Panc1 (cell line): ENCODE data around the gene MAT2A. TPM values are rescaled to one million over a fixed set of nuclear protein-coding genes. Genes with fewer than 3 reads are reported as not detected.
"Not testable (repeated sequence)": the region's sequence is repeated elsewhere in the genome, so short reads cannot be mapped to it uniquely, and the experiment has no call there.

Source experiments
- ATAC-seq: fragments of 200-7000 bp; cut with Tn5 transposase; 2 replicates; pipeline ENCODE4 v1.9.1; 2020; ENCODE audit warnings: mild to moderate bottlenecking, moderate library complexity
- BruUV-seq: library from RNA; stranded (reverse); fragments of 400-500 nt; replicated peaks from 2 replicates; lab custom pipeline; 2021; lab: Mats Ljungman, UMichigan
- CTCF ChIA-PET: fragments of 300-600 bp; sonication (Branson Sonifier 250); formaldehyde crosslinking; loops from one replicate; lab custom pipeline; 2022; ENCODE audit warnings: antibody characterized with exemption; lab: Charles Lee
- POLR2A ChIA-PET: fragments of 300-600 bp; sonication (Branson Sonifier 250); formaldehyde crosslinking; loops from one replicate; lab custom pipeline; 2022; ENCODE audit warnings: antibody characterized with exemption; lab: Charles Lee
- DNase-seq: peaks from one replicate; pipeline ENCODE4 v3.0.0-alpha.2; 2010; ENCODE audit warnings: low read depth, low spot score
- H3K27ac ChIP-seq: 2 replicates; pipeline ENCODE4 v1.5.1; 2011; ENCODE audit warnings: mild to moderate bottlenecking, low read length, inconsistent platforms
- H3K27me3 ChIP-seq: fragments of 200-500 bp; sonication (Bioruptor generic); 2 replicates; pipeline ENCODE4 v1.6.0; 2014; ENCODE audit warnings: low read length, inconsistent platforms; ENCODE audit not compliant: control insufficient read depth, insufficient read depth
- H3K36me3 ChIP-seq: fragments of 200-500 bp; sonication (Bioruptor generic); 2 replicates; pipeline ENCODE4 v1.5.1; 2014; ENCODE audit warnings: inconsistent platforms, mild to moderate bottlenecking, low read length, moderate library complexity; ENCODE audit not compliant: control insufficient read depth, insufficient read depth
- H3K4me1 ChIP-seq: 2 replicates; pipeline ENCODE4 v1.5.1; 2011; ENCODE audit warnings: inconsistent platforms, mild to moderate bottlenecking, low read length, moderate library complexity; ENCODE audit not compliant: control insufficient read depth, insufficient read depth
- H3K4me3 ChIP-seq, 2 experiments: 2 replicates each; pipeline ENCODE4 v1.5.1; 2011 to 2012; ENCODE audit warnings: low read depth in 2 of 2, low read length in 2 of 2, mild to moderate bottlenecking in 2 of 2, inconsistent platforms in 1 of 2, moderate library complexity in 1 of 2
- H3K9me3 ChIP-seq: fragments of 200-500 bp; sonication (Bioruptor generic); 2 replicates; pipeline ENCODE4 v1.5.1; 2014; ENCODE audit warnings: low read depth, mild to moderate bottlenecking, inconsistent platforms, low read length, moderate library complexity; ENCODE audit not compliant: control insufficient read depth, insufficient read depth
- CTCF ChIP-seq: fragments of 450-650 bp; IDR thresholded peaks from 2 replicates; pipeline ENCODE4 v1.5.1; 2017; ENCODE audit warnings: mild to moderate bottlenecking
- POLR2AphosphoS5 ChIP-seq: IDR thresholded peaks from 2 replicates; pipeline ENCODE4 v1.6.1; 2012; ENCODE audit warnings: mild to moderate bottlenecking, low read depth, low read length, moderate library complexity
- REST ChIP-seq, 2 experiments: IDR thresholded peaks; 2 replicates each; pipeline ENCODE4 v1.6.1; 2011 to 2012; ENCODE audit warnings: low read depth in 2 of 2, control low read depth in 1 of 2, low read length in 1 of 2, mild to moderate bottlenecking in 1 of 2, moderate library complexity in 1 of 2; ENCODE audit not compliant: insufficient read depth in 1 of 2
- SIN3A ChIP-seq: IDR thresholded peaks from 2 replicates; pipeline ENCODE4 v1.6.1; 2012; ENCODE audit warnings: low read depth, mild to moderate bottlenecking, low read length, moderate library complexity, borderline replicate concordance; ENCODE audit not compliant: insufficient read depth
- TCF7L2 ChIP-seq: IDR thresholded peaks from 2 replicates; pipeline ENCODE4 v1.6.1; 2011; ENCODE audit warnings: mild to moderate bottlenecking, low read depth, low read length, inconsistent platforms
- in situ Hi-C: cut with HindIII; loops from 2 replicates; pipeline ENCODE4 v1.10.0; 2016; ENCODE audit warnings: low sequenced_read_pairs, low pct_unique_long_range_greater_than_20kb
- intact Hi-C: fragments of 100-400 bp; cut with micrococcal nuclease; formaldehyde crosslinking; loops from one replicate; pipeline ENCODE4 v1.10.0; 2022; ENCODE audit not compliant: unreplicated experiment
- total RNA-seq: library from RNA; stranded (reverse); gene quantifications from one replicate; pipeline ENCODE4 v1.2.1, GENCODE V29; 2021; ENCODE audit not compliant: unreplicated experiment

MAT2A gene
- total RNA-seq, 1 experiment from 2014 or later, result 547 TPM

DNA sequence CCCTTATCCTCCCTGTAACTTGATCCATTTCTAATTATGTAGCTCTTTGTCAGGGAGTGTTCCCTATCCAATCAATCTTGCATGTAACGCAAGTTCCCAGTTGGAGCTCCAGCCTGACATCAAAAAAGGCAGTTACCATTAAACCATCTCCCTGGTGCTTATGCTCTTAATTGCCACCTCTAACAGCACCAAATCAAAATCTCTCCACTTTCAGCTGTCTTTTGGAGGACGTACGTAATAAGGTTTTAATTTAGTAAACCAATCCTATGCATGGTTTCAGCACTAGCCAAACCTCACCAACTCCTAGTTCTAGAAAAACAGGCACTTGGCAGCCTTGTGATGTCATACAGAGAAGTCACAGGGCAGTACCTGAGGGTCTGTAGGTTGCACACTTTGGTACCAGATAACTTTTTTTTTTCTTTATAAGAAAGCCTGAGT lies 5.3 kb downstream of the MAT2A start:
- in situ Hi-C loops, result loop anchor here (25.0 kb wide), 1 partner anchor 132 kb away; the partner anchor contains the start of genes CAPG and SH2D6
- ATAC-seq, CTCF ChIA-PET, H3K9me3 ChIP-seq, DNase-seq, H3K27me3 ChIP-seq, BruUV-seq: not testable (repeated sequence)
- H3K4me3 ChIP-seq, result peak overlapping the region in 1 of 2 experiments; percentile 99; a peak in 2 of 4 replicates
- POLR2A ChIA-PET, result interaction anchor here (0.7 to 2.4 kb wide), 6 partner anchors 33 to 130 kb away, joined by 3 to 6 read pairs (median 4); no protein-coding TSS in a partner anchor
- peaks cover 41% of the 10 kb centered on the region for H3K36me3 ChIP-seq
- intact Hi-C loops, result loop anchor here (2.0 kb wide), 1 partner anchor 153 kb away; no protein-coding TSS in a partner anchor
- H3K27ac ChIP-seq, result peak overlapping the region; percentile 100
- H3K4me1 ChIP-seq, result peaks cover 72% of the 10 kb centered on the region
- peak; percentile 33; the same call in 1 of the 2 replicates for TF ChIP-seq POLR2AphosphoS5

DNA sequence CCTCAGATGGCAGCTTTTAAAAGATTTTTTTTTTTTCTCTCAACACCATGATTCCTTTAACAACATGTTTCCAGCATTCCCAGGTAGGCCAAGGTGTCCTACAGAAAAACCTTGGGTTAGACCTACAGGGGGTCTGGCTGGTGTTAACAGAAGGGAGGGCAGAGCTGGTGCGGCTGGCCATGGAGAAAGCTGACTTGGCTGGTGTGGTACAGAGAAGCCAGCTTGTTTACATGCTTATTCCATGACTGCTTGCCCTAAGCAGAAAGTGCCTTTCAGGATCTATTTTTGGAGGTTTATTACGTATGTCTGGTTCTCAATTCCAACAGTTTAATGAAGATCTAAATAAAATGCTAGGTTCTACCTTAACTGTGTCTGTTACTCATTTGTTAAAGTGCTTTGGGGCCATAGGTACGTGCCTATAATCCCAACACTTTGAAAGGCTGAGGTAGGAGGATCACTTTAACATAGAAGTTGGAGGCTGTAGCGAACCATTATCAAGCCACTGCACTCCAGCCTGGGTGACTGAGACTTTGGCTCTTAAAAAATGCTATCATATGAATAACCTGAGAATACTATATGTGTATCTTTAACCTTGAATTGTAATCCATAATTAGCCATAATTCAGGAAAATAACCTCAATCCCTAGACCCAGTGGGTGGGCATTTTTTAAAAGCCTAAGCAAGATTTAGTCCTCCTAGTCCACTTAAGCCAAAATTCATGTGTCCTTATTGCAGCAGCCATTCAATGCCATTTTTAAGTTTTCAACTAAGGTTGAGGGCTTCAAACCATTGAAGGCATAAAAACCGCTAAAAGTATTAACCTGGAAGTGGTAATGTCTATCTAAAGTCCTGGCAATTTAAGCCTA lies 6.2 kb downstream of the MAT2A start:
- CTCF ChIA-PET, ATAC-seq, H3K9me3 ChIP-seq, BruUV-seq, H3K27me3 ChIP-seq, DNase-seq: not testable (repeated sequence)
- Histone ChIP-seq H3K27ac (peak overlapping the region; percentile 100), H3K4me3 (peak overlapping the region in 1 of 2 experiments; percentile 99; a peak in 2 of 4 replicates), H3K36me3 (peaks cover 36% of the 10 kb centered on the region), H3K4me1 (peaks cover 80% of the 10 kb centered on the region)
- in situ Hi-C loops (loop anchor here (25.0 kb wide), 1 partner anchor 133 kb away; the partner anchor contains the start of genes CAPG and SH2D6), intact Hi-C loops (loop anchor here (2.0 kb wide), 1 partner anchor 154 kb away; no protein-coding TSS in a partner anchor)
- POLR2A ChIA-PET, result interaction anchor here (0.7 to 2.4 kb wide), 9 partner anchors 22 to 124 kb away, joined by 3 to 6 read pairs (median 5); no protein-coding TSS in a partner anchor
- TF ChIP-seq SIN3A, result 0 out of 2 replicates have a peak, but pooled peaks have one; percentile 22

GRCh38 chr2:85545780-85546240 lies 6.8 kb downstream of the MAT2A start:
- ATAC-seq (no peak; the same call in 1 of the 2 replicates), DNase-seq (no peak)
- Histone ChIP-seq H3K4me3 (no peak overlapping the region), H3K9me3 (no peaks in the 10 kb centered on the region), H3K4me1 (peaks cover 85% of the 10 kb centered on the region), H3K36me3 (peaks cover 33% of the 10 kb centered on the region), H3K27me3 (no peaks in the 10 kb centered on the region), H3K27ac (peak overlapping the region; percentile 100)
- intact Hi-C loops (loop anchor here (2.0 kb wide), 2 partner anchors 125 to 155 kb away; no protein-coding TSS in a partner anchor), in situ Hi-C loops (loop anchor here (25.0 kb wide), 1 partner anchor 134 kb away; the partner anchor contains the start of genes CAPG and SH2D6)
- TF ChIP-seq TCF7L2 (no peak), POLR2AphosphoS5 (no peak), REST (IDR thresholded peaks at IDR 0.05; ENCODE audit: insufficient read depth in 1 of 2, low read depth in 2 of 2, low read length in 1 of 2) (no peak), SIN3A (no peak), CTCF (no peak)
- ChIA-PET POLR2A (interaction anchor here (0.9 to 2.4 kb wide), 6 partner anchors 23 to 124 kb away, joined by 3 to 6 read pairs (median 4); no protein-coding TSS in a partner anchor), CTCF (no interaction called here)
- no TSS peak for BruUV-seq
